H1 (cell line): ENCODE results near the gene GNB1L. TPM values are rescaled to one million over a fixed set of nuclear protein-coding genes. Genes with fewer than 3 reads are reported as not detected.

Experiments used
- CHD7 ChIP-seq: fragments of 300-600 bp; sonication (generic); IDR thresholded peaks from 2 replicates; pipeline ENCODE4 v1.7.1; 2012; ENCODE audit warnings: low read length, moderate library complexity, mild to moderate bottlenecking, inconsistent platforms; ENCODE audit not compliant: insufficient replicate concordance
- EGR1 ChIP-seq: IDR thresholded peaks from 2 replicates; pipeline ENCODE4 v1.6.1; 2011; ENCODE audit warnings: low read depth, low read length, borderline replicate concordance
- HDAC6 ChIP-seq: IDR thresholded peaks from one replicate; pipeline ENCODE4 v1.7.1; 2012; ENCODE audit warnings: low read depth, mild to moderate bottlenecking, inconsistent platforms, low read length, moderate library complexity
- SIN3A ChIP-seq, 2 experiments: IDR thresholded peaks in 1 of 2; conservative IDR thresholded peaks in 1 of 2; 2 replicates each; pipeline ENCODE4 v1.6.1; 2011 to 2012; ENCODE audit warnings: low read length in 2 of 2, improper control_type of control experiment in 1 of 2, low read depth in 1 of 2, mild to moderate bottlenecking in 1 of 2
- TAF7 ChIP-seq: optimal IDR thresholded peaks from 2 replicates; pipeline ENCODE3; 2011; ENCODE audit warnings: low read depth, mild to moderate bottlenecking, inconsistent platforms, low read length, moderate library complexity, borderline replicate concordance
- polyA plus RNA-seq, 7 experiments: library from polyadenylated mRNA; depleted of rRNA in 3 of 7; stranded (reverse) in 5 of 7; unstranded in 2 of 7; fragments of >200 nt in 5 of 7; fragments of 200-250 nt in 2 of 7; gene quantifications; 1 replicate in 5 of 7; 2 replicates in 1 of 7; 4 replicates in 1 of 7; pipeline versions ENCODE4 v1.2.1 to v1.2.3, GENCODE V29; 2011 to 2013; ENCODE audit warnings: missing spikeins in 2 of 7, mixed read lengths in 2 of 7
- total RNA-seq: library from RNA; stranded (reverse); fragmentation: NEBNext Ultra II Directional; extraction: Animal tissue kit (Norgen Biotek cat#: 25700); gene quantifications from 2 replicates; pipeline ENCODE4 v1.2.1, GENCODE V29; 2021

Gene GNB1L
- total and polyA plus RNA-seq, 2 of the 8 experiments (the other 6 are each of a cell fraction or from before 2014, with no cell fraction given) = 14.0 to 15.6 TPM

DNA sequence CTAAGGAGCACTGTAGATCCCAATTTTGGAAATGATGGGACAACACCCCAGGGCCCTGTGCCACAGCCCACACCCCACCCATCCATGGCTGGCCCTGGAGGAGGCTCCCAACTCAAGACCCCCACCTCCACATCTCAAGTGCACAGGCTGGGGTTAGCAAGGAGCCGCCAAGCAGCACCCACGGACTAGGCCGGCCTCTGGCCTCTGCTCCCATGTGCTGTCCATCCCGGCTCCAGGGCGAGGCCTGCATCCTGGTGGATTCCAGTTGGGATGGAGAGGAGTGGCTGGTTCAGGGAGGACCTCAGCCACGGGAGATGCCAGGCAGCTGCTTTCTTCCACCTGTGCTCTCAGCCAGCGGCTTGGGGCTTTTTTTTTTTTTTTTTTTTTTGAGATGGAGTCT, 43.5 kb upstream of the GNB1L start (continued):
- no peak for TF ChIP-seq CHD7
- TF ChIP-seq EGR1 = no peak
- no peak for TF ChIP-seq HDAC6
- no peak for TF ChIP-seq TAF7
- no peak for TF ChIP-seq SIN3A (conservative IDR thresholded peaks at IDR 0.05 in 1 of 2, IDR thresholded peaks at IDR 0.05 in 1 of 2; ENCODE audit: low read depth in 1 of 2, low read length in 2 of 2)
